ENCODE measurements around the gene HMCN1.

DNA sequence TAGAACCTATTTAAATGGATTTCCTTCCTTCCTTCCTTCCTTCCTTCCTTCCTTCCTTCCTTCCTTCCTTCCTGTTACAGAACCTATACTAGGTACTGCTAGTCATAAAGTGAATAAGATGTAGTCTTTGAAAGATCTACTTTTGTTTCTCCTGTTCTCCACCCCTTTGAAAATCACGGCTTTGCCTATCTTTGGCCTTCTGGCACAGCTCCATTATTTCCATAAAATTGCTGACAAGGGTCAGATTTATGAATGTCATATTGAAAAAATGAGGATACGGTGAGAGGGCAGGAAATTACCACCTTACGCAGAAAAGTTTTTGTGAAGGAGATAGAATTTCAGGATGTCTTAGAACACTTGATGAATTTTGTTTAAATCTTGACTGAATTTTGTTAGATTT is 18.1 kb upstream of the HMCN1 start:
- TF ChIP-seq POLR2AphosphoS5 (IDR thresholded peaks at IDR 0.05; ENCODE audit: low read depth, low read length) (no peak), TCF7L2 (IDR thresholded peaks at IDR 0.05; ENCODE audit: low read depth, low read length) (no peak)
- TF ChIP-seq, protein P1, sequence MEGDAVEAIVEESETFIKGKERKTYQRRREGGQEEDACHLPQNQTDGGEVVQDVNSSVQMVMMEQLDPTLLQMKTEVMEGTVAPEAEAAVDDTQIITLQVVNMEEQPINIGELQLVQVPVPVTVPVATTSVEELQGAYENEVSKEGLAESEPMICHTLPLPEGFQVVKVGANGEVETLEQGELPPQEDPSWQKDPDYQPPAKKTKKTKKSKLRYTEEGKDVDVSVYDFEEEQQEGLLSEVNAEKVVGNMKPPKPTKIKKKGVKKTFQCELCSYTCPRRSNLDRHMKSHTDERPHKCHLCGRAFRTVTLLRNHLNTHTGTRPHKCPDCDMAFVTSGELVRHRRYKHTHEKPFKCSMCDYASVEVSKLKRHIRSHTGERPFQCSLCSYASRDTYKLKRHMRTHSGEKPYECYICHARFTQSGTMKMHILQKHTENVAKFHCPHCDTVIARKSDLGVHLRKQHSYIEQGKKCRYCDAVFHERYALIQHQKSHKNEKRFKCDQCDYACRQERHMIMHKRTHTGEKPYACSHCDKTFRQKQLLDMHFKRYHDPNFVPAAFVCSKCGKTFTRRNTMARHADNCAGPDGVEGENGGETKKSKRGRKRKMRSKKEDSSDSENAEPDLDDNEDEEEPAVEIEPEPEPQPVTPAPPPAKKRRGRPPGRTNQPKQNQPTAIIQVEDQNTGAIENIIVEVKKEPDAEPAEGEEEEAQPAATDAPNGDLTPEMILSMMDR (IDR thresholded peaks at IDR 0.05) = no peak
- TF ChIP-seq, protein P2, sequence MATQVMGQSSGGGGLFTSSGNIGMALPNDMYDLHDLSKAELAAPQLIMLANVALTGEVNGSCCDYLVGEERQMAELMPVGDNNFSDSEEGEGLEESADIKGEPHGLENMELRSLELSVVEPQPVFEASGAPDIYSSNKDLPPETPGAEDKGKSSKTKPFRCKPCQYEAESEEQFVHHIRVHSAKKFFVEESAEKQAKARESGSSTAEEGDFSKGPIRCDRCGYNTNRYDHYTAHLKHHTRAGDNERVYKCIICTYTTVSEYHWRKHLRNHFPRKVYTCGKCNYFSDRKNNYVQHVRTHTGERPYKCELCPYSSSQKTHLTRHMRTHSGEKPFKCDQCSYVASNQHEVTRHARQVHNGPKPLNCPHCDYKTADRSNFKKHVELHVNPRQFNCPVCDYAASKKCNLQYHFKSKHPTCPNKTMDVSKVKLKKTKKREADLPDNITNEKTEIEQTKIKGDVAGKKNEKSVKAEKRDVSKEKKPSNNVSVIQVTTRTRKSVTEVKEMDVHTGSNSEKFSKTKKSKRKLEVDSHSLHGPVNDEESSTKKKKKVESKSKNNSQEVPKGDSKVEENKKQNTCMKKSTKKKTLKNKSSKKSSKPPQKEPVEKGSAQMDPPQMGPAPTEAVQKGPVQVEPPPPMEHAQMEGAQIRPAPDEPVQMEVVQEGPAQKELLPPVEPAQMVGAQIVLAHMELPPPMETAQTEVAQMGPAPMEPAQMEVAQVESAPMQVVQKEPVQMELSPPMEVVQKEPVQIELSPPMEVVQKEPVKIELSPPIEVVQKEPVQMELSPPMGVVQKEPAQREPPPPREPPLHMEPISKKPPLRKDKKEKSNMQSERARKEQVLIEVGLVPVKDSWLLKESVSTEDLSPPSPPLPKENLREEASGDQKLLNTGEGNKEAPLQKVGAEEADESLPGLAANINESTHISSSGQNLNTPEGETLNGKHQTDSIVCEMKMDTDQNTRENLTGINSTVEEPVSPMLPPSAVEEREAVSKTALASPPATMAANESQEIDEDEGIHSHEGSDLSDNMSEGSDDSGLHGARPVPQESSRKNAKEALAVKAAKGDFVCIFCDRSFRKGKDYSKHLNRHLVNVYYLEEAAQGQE (IDR thresholded peaks at IDR 0.05; ENCODE audit: insufficient read depth in 1 of 2, low read depth in 2 of 2, low read length in 1 of 2) = no peak

All from Panc1 (cell line).